PC-3 (cell line): Measurements from ENCODE around the gene PAIP1.

Source experiments
- EZH2 ChIP-seq: fragments of 300-600 bp; sonication (generic); IDR thresholded peaks from one replicate; pipeline ENCODE4 v1.6.1; 2017; ENCODE audit warnings: antibody characterized with exemption, mild to moderate bottlenecking, low read length; ENCODE audit not compliant: unreplicated experiment
- EZH2phosphoT487 ChIP-seq: fragments of 300-600 bp; sonication (generic); IDR thresholded peaks from 2 replicates; pipeline ENCODE4 v1.6.1; 2018; ENCODE audit warnings: mild to moderate bottlenecking, antibody characterized with exemption, low read length, borderline replicate concordance
- TF ChIP-seq, protein P1 (sequence below): fragments of 300-600 bp; sonication (generic); conservative IDR thresholded peaks from 2 replicates; pipeline ENCODE4 v1.5.1; 2017; ENCODE audit warnings: antibody characterized with exemption, low read depth, mild to moderate bottlenecking, low read length

DNA sequence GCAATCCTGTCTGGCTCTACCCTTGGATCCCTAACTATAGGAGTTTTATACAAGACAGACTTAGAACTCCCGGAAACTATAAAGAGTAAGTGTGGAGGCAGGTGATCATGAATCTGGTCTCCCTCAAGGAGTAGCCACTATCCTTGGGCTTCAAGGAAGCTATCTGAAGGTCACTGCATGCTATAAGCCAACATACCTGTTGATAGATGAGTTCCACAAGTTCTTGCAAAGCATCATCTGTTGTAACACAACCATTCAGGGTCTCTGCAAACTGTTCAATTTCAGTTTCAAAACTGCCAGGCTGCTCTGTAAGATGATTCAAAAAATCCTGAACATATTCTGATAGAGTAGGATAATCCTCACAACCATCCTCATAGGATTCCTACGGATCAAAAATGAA lies 9.3 kb downstream of the PAIP1 start:
- TF ChIP-seq, protein P1, sequence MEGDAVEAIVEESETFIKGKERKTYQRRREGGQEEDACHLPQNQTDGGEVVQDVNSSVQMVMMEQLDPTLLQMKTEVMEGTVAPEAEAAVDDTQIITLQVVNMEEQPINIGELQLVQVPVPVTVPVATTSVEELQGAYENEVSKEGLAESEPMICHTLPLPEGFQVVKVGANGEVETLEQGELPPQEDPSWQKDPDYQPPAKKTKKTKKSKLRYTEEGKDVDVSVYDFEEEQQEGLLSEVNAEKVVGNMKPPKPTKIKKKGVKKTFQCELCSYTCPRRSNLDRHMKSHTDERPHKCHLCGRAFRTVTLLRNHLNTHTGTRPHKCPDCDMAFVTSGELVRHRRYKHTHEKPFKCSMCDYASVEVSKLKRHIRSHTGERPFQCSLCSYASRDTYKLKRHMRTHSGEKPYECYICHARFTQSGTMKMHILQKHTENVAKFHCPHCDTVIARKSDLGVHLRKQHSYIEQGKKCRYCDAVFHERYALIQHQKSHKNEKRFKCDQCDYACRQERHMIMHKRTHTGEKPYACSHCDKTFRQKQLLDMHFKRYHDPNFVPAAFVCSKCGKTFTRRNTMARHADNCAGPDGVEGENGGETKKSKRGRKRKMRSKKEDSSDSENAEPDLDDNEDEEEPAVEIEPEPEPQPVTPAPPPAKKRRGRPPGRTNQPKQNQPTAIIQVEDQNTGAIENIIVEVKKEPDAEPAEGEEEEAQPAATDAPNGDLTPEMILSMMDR, result no peak
- no peak for TF ChIP-seq EZH2
- TF ChIP-seq EZH2phosphoT487, result no peak
